Endothelial cell of hepatic sinusoid (primary cell): ENCODE measurements around the gene MAPK4.

Experiments used
- in situ Hi-C: cut with HindIII; loops from 2 replicates; pipeline ENCODE4 v1.10.0; 2017; ENCODE audit warnings: low sequenced_read_pairs

Gene MAPK4

DNA sequence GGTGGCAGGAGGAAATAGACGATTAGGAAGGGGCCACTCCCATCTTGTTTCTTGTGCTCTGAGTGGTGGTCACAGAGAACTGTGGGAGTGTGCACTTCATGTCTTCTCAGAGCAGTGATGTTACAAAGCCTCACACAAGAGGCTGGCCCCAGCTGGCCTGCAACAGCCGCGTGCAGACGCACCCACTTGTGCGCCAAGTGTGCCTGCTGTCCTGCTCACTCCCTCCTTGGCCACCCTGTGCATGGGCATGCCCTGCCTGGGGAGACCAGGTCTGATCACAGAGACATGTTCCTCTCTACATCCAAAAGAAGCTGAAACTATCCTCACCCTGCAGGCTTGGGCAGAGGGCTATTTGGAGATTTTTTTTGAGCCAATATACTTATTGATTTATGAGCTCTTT lies 151.5 kb downstream of the MAPK4 start:
- in situ Hi-C loops = no loop called here

DNA sequence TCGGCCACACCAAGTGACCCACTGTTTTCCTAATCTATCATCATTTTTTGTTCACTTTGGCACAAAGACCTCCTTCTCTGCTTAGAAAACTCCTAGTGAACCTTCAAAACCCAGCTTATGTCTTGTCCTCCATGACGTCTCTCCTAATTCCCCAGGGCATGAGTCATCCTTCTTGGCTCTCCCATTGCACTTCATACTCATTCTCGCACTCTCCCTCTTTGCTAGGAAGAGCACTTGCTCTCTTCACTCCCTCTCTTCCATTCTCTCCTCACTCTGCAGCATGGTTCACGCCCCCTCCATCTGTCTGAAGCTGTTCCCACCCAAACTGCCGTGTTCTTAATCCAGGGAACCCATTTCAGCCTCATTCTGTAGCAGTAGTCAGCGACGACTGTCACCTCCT lies 156.0 kb downstream of the MAPK4 start:
- in situ Hi-C loops = no loop called here

DNA sequence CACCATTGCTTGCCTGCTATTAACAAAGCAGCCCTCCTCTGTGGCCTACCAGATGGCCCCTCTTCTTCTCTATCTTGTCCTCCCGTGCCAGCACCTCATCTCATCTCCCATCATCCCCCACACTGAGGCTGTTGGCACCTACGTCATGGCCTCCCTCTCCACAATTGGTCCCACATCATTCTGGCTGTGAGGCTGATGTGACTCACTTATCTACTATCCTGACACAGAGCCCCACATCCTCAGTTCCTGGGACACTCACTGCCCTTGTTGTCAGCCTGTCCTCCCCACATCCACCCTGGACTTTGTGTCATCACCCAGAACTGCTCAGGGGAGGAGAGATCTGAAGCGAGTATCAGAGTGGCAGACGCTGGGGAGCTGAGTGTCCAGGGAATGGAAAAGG lies 157.0 kb downstream of the MAPK4 start:
- in situ Hi-C loops = no loop called here

DNA sequence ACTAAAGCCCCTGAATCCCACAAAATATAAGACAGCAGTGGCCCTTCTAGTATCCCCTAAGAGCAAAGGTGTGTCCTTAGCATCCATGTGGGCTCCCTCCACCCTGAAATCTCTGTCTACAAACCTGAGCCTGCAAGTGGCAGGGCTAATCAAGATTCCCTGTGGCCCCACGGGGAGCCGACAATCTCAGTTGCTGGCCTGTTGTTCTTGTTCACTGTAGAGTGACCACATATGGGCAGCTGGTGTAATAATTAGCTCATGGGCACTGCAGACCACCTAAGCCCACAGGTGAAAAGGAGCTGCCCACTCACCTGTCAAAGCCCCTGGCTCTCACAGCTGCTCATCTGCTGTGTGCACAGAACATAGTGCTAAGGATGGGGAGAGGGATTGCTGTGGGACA lies 157.7 kb downstream of the MAPK4 start:
- in situ Hi-C loops = no loop called here

DNA sequence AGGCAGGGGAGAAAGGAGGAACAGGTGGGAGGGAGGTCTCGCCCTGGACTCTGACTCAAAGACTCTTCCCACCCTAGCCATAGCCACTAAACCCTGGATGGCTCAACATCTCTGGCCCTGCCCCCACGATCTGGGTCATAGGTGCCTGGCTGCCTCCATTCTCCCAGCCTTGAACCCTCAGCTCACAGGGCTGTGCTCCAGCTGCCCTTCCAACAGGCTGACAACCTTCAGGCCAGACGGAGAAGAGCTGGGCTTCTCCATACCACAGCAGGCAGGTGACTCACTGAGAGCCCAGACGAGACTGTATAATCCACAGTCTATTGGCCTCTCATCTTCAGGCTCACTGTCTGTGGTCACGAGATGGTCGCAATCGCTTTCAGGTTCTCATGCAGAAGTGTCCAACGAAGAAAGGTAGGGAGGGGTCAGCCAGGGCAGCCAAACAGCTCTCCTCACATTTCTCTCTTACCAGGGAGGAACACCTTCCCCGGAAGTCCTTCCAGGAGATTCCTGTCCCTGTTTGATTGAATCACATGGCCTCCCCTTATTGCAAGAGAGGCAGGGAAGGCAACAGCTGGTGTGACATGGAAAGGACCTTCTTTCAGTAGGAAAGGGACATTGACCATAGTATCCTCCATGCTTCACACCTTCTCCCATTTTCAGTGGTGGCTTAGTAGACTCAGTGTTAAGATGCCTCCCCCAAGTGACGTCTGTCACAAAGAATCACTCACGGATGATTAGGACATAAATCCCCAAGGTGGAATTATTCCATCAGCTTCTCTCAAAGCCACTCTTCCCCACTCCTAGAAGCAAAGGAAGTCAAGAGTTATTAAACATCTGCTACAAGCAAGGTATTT lies 159.8 kb downstream of the MAPK4 start:
- in situ Hi-C loops = no loop called here

DNA sequence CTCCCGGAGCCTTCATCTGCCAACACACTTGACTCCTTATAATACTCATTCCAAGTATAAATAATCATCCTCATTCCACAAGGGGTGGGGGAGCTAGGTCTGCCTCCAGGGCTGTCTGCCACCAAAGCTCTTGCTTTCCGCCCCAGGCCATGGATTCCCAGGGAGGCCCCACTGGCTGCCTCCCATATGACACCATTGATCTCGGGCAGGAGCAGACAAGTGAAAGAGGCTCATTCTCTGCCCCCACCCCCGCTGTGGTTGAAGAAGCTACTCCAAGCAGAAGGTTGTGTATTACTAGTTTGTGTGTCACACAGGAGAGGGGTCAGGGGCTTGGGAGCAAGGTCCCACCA lies 160.4 kb downstream of the MAPK4 start:
- in situ Hi-C loops = no loop called here

DNA sequence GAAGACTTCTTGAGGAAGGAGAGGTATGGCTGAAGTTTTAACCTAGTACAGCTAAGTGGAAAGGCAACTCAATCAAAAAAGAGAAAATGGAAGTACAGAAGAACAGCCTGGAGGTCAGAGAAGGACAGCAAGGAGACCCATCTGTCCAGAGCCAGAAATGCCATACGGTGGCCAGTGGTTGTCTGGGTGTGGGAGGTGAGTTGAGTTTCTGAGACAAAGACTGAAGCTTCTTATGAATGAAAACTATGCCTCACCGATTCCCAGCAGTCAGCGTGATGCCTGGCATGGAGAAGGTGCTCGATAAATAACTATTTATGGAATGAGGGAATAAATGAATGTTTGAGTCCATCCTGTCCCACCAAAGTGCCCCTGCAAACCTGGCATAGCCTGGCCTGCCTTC lies 161.1 kb downstream of the MAPK4 start:
- in situ Hi-C loops = no loop called here

- in situ Hi-C loops = no loop called here
Observed at GRCh38 chr18:50721451-50722120, 161.7 kb downstream of the MAPK4 start.

DNA sequence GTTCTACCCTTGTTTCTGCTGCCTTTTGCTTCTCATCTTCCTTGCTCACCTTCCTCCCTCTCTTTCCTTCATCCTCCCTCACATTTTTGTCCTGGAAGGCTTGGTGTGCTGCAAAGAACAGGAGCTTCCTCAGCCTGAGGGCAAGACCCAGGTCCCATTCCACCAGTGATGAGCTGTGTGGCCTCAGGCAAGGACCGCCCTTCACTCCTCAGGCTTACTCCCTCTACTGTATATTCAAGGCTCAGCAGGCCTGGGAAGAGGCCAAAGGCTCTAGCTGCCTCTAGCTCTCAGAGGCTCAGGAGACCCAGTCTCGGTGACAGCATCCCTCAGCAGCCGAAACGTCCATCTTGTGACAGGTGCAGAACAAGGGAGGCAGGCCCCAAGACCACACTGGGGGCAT lies 162.4 kb downstream of the MAPK4 start:
- in situ Hi-C loops = no loop called here

DNA sequence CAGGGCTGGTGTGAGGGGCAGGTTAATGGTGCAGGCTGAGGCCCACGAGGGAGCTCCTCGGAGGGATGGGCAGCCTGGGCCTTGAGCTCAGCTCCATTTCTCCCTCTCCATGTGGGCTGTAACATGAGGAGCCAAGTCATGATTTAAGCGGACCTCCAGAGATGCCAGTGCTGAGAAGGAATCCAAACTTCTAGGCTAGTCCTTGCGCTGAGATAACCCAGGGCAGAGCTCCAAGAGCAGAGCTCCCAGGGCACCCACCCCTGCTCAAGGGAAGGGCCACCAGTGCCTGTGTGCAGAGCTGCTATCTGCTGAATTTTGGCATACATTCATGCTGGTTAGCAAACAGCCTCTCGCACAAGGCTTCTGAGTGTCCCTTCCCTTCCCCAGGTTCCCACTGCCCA lies 164.9 kb downstream of the MAPK4 start:
- in situ Hi-C loops = no loop called here

DNA sequence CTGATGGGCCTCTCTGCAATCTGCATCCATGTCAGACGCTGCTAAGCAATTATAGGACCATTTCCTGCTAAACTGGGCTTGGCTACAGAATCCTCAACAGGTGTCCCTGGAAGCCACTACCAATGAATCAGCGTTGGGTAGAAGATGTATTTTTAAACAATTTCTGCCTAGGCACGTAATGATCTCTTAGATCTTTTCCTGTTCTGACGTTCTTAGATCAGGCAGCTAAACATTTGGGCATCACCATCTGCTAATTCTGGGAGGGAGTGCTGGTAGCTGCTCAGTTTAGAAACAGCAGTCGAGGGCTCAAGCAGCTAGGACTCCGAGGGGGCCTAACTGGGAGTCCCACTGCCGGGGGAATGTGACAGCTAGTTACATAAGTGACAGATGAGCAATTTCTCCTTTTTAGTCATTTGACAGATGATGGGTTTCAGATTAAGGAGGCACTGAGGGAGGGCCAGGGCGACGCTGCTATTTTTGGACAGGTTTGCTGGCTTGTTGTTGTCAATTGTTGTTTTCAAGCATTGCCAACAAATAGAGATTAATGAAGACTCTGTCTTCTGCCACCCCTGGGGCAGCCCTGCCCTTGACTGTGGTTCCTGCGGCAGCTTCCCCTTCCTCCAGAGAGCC lies 167.2 kb downstream of the MAPK4 start:
- in situ Hi-C loops = no loop called here

- in situ Hi-C loops = no loop called here
Observed at GRCh38 chr18:50727721-50728471, 168.0 kb downstream of the MAPK4 start.

DNA sequence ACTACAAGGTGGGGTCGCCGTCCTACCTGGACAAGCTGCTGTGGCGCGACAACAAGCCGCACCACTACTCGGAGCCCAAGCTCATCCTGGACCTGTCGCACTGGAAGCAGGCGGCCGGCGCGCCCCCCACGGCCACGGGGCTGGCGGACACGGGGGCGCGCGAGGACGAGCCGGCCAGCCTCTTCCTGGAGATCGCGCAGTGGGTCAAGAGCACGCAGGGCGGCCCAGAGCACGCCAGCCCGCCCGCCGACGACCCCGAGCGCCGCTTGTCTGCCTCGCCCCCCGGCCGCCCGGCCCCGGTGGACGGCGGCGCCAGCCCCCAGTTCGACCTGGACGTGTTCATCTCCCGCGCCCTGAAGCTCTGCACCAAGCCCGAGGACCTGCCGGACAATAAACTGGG lies 169.5 kb downstream of the MAPK4 start:
- in situ Hi-C loops = no loop called here

DNA sequence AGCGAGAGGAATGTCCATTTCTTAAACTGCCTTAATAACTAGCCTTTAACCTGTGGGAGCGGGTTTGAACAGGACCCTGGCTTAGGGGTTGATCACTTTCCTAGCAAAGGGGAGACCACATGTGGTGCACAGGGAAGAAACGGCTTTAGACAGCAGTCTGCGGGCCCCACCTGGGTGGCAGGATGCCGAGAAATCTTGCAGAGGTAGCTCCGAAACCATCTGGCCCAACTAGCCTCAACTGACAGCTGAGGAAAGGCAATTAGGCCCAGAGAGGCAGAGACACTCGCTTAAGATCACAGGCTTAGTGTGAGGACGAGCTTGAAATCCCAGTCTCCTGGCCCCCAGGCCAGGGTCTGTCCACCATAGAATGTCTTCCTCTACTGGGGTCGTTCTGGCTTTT lies 170.1 kb downstream of the MAPK4 start:
- in situ Hi-C loops = no loop called here

GRCh38 chr18:50734342-50734741 lies 174.5 kb downstream of the MAPK4 start:
- in situ Hi-C loops = no loop called here

GRCh38 chr18:50734886-50735285 lies 175.0 kb downstream of the MAPK4 start:
- in situ Hi-C loops = no loop called here

GRCh38 chr18:50737127-50737526 lies 177.2 kb downstream of the MAPK4 start:
- in situ Hi-C loops = no loop called here

DNA sequence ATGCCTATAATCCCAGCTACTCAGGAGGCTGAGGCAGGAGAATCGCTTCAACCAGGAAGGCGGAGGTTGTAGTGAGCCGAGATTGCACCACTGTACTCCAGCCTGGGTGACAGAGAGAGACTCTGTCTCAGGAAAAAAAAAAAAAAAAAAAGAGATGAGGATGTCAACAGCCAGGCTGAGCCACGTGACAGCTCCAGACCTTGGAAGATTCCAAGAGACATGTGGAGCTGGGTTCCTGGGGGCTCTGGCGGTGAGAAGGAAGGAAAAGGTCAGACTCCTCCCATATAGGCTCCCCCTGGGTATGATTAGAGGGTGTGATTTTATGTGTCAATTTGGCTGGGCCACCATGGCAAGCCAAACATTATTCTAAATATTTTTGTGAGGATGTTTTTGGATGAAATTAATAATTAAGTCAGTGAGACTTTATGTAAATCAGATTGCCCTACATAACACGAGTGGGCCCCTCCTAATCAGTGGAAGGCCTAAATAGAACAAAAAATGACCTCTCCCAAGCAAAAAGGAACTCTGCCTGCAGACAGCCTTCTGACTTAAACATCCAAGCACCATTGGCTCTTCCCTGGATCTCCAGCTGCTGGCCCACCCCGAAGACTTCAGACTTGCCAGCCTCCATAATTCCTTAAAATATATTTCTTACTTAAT lies 178.3 kb downstream of the MAPK4 start:
- in situ Hi-C loops = no loop called here

DNA sequence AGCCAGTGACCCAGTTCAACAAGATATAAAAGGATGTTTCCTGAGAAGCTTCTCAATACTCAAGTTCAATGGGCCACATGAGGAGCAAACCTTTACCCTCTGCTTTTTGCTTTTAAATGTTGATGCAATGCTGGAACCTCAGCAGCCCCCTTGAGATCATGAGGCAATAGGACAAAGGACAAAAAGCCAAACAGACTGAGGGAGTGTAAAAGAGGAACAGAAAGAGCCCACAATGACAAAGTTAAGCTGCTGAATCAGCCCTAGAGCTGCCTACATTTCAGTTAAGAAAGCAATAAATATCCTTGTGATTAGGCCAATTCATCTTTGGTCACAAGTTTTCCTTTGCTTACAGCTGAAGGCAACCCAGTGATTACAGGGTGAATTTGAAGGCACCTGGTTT lies 183.1 kb downstream of the MAPK4 start:
- in situ Hi-C loops = loop anchor here (5.0 kb wide), 1 partner anchor 41 kb away; no protein-coding TSS in a partner anchor

DNA sequence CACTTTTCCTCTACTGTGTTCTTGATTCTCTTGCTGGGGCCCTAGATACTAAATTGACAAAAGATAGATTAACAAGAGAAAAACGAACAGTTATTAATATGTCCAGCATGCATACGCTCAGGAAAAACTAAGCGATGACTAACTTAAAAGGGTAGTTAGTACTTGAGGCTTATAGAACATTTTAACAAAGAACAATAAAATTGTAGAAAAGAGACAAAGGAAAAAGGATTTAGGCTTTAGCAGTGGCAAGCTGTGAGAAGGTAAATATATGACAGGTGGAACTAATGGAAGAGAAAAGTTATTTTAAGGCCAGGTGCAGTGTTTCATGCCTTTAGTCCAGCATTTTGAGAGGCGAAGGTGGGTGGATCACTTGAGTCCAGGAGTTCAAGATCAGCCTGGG lies 184.4 kb downstream of the MAPK4 start:
- in situ Hi-C loops = loop anchor here (5.0 kb wide), 1 partner anchor 42 kb away; no protein-coding TSS in a partner anchor

GRCh38 chr18:50745945-50746344 lies 186.1 kb downstream of the MAPK4 start:
- in situ Hi-C loops = no loop called here
